Inferior parietal cortex (tissue), 1 donor: ENCODE data around the gene PSME2.

Experiments
- DNase-seq: peaks from one replicate; pipeline ENCODE4 v3.0.0-alpha.2; 2016; ENCODE audit errors: extremely low spot score

PSME2 gene

GRCh38 chr14:24135834-24136683 is 10.4 kb downstream of the PSME2 start, which contains the start of gene PSME1:
Gene PSME1 (plus strand): TSS chr14:24136194. CDS start chr14:24136263, 69 bp downstream.
- DNase-seq: peak; percentile 83

- DNase-seq: no peak
These were observed 10.9 kb downstream of the PSME2 start for GRCh38 chr14:24135584-24135833.

GRCh38 chr14:24133735-24134134 is 12.7 kb downstream of the PSME2 start:
- no peak for DNase-seq

GRCh38 chr14:24132976-24133375 is 13.4 kb downstream of the PSME2 start:
- no peak for DNase-seq

GRCh38 chr14:24132061-24132685 is 14.2 kb downstream of the PSME2 start:
- no peak for DNase-seq

GRCh38 chr14:24131549-24131966 is 14.9 kb downstream of the PSME2 start:
- no peak for DNase-seq

GRCh38 chr14:24130717-24131548 is 15.5 kb downstream of the PSME2 start:
- DNase-seq: no peak

- DNase-seq: no peak
These were observed 16.1 kb downstream of the PSME2 start, which contains the start of gene FITM1 for GRCh38 chr14:24130380-24130716. Gene FITM1 (plus strand): TSS chr14:24130659. CDS start chr14:24131564, 905 bp downstream.

GRCh38 chr14:24129410-24129998 is 16.9 kb downstream of the PSME2 start:
- DNase-seq: no peak

- no peak for DNase-seq
These were observed 18.7 kb downstream of the PSME2 start for GRCh38 chr14:24127673-24128072.

- DNase-seq: no peak
These were observed 19.5 kb downstream of the PSME2 start for GRCh38 chr14:24126939-24127338.

GRCh38 chr14:24123424-24124417 is 22.7 kb downstream of the PSME2 start:
- no peak for DNase-seq

- no peak for DNase-seq
These were observed 23.5 kb downstream of the PSME2 start for GRCh38 chr14:24122898-24123297.

- no peak for DNase-seq
These were observed 24.0 kb downstream of the PSME2 start for GRCh38 chr14:24122416-24122815.

- no peak for DNase-seq
These were observed 25.2 kb downstream of the PSME2 start for GRCh38 chr14:24121210-24121609.

GRCh38 chr14:24119691-24120090 is 26.7 kb downstream of the PSME2 start:
- no peak for DNase-seq

GRCh38 chr14:24117179-24117578 is 29.2 kb downstream of the PSME2 start:
- DNase-seq: no peak

- DNase-seq: no peak
These were observed 30.1 kb downstream of the PSME2 start for GRCh38 chr14:24116128-24116814.

- DNase-seq: no peak
These were observed 30.8 kb downstream of the PSME2 start for GRCh38 chr14:24115422-24116127.
